Measurements from ENCODE around the gene ACSS1.

GRCh38 chr20:25008388-25009217, 49.3 kb downstream of the ACSS1 start:
- TF ChIP-seq NR2C2 (CRISPR knock-in tag; IDR thresholded peaks at IDR 0.05) (no peak), FOXK1 (CRISPR knock-in tag; IDR thresholded peaks at IDR 0.05) (no peak), SP1 (CRISPR knock-in tag; conservative IDR thresholded peaks at IDR 0.05) (no peak), ELF4 (CRISPR knock-in tag; IDR thresholded peaks at IDR 0.05; ENCODE audit: low read depth) (no peak), E2F4 (CRISPR knock-in tag; IDR thresholded peaks at IDR 0.05; ENCODE audit: borderline replicate concordance, low read depth) (no peak)
- TF ChIP-seq, protein P1, sequence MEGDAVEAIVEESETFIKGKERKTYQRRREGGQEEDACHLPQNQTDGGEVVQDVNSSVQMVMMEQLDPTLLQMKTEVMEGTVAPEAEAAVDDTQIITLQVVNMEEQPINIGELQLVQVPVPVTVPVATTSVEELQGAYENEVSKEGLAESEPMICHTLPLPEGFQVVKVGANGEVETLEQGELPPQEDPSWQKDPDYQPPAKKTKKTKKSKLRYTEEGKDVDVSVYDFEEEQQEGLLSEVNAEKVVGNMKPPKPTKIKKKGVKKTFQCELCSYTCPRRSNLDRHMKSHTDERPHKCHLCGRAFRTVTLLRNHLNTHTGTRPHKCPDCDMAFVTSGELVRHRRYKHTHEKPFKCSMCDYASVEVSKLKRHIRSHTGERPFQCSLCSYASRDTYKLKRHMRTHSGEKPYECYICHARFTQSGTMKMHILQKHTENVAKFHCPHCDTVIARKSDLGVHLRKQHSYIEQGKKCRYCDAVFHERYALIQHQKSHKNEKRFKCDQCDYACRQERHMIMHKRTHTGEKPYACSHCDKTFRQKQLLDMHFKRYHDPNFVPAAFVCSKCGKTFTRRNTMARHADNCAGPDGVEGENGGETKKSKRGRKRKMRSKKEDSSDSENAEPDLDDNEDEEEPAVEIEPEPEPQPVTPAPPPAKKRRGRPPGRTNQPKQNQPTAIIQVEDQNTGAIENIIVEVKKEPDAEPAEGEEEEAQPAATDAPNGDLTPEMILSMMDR (IDR thresholded peaks at IDR 0.05) = no peak

All from WTC11 (cell line).